OCI-LY7 (cell line): Measurements from ENCODE around the gene LRBA. TPM values are rescaled to one million over a fixed set of nuclear protein-coding genes. Genes with fewer than 3 reads are reported as not detected.

Experiments
- BruUV-seq: library from RNA; stranded (reverse); fragments of 400-500 nt; replicated peaks from 2 replicates; lab custom pipeline; 2021; lab: Mats Ljungman, UMichigan
- CTCF ChIA-PET: fragments of 300-600 bp; sonication (Branson Sonifier 250); formaldehyde crosslinking; loops from one replicate; lab custom pipeline; 2022; ENCODE audit warnings: antibody characterized with exemption; ENCODE audit not compliant: unreplicated experiment; lab: Charles Lee
- POLR2A ChIA-PET: fragments of 300-600 bp; sonication (Branson Sonifier 250); formaldehyde crosslinking; loops from one replicate; lab custom pipeline; 2022; ENCODE audit warnings: antibody characterized with exemption; lab: Charles Lee
- DNase-seq: peaks from one replicate; pipeline ENCODE4 v3.0.0-alpha.2; 2015; ENCODE audit warnings: low spot score
- H2AFZ ChIP-seq: fragments of 200-600 bp; sonication (generic), shearing (Covaris generic); 2 replicates; pipeline ENCODE4 v1.6.1; 2014; ENCODE audit warnings: mild to moderate bottlenecking, antibody characterized with exemption, low read length, moderate library complexity
- H3K27ac ChIP-seq: fragments of 200-600 bp; sonication (generic); 2 replicates; pipeline ENCODE4 v1.5.1; 2014; ENCODE audit warnings: mixed run types, low read depth, mild to moderate bottlenecking, moderate library complexity, low read length, inconsistent platforms; ENCODE audit not compliant: poor library complexity, severe bottlenecking
- H3K36me3 ChIP-seq: fragments of 200-600 bp; sonication (generic); 2 replicates; pipeline ENCODE4 v1.6.1; 2014; ENCODE audit warnings: mild to moderate bottlenecking, antibody characterized with exemption, low read length, moderate library complexity, mixed read lengths; ENCODE audit not compliant: insufficient read depth
- H3K4me1 ChIP-seq: fragments of 200-600 bp; sonication (generic); 2 replicates; pipeline ENCODE4 v1.5.1; 2014; ENCODE audit warnings: mild to moderate bottlenecking, low read length; ENCODE audit not compliant: insufficient read depth, poor library complexity, severe bottlenecking
- H3K4me2 ChIP-seq: fragments of 200-600 bp; sonication (generic); 2 replicates; pipeline ENCODE4 v1.6.1; 2014; ENCODE audit warnings: mild to moderate bottlenecking, low read length
- H3K4me3 ChIP-seq: fragments of 200-600 bp; sonication (generic); 2 replicates; pipeline ENCODE4 v1.5.1; 2014; ENCODE audit warnings: mild to moderate bottlenecking, low read depth, low read length; ENCODE audit not compliant: poor library complexity, severe bottlenecking
- H3K79me2 ChIP-seq: fragments of 200-600 bp; sonication (generic); 2 replicates; pipeline ENCODE4 v1.6.1; 2016; ENCODE audit warnings: low read depth, mild to moderate bottlenecking, low read length, moderate library complexity, mixed read lengths; ENCODE audit not compliant: insufficient read depth
- H3K9me2 ChIP-seq: fragments of 200-600 bp; sonication (generic); 2 replicates; pipeline ENCODE4 v1.6.1; 2016; ENCODE audit warnings: mild to moderate bottlenecking, low read length, mixed read lengths; ENCODE audit not compliant: insufficient read depth
- H3K9me3 ChIP-seq: fragments of 200-600 bp; sonication (generic); 2 replicates; pipeline ENCODE4 v1.6.1; 2014; ENCODE audit warnings: mild to moderate bottlenecking, mixed run types, low read length, mixed read lengths
- H4K20me1 ChIP-seq: fragments of 200-600 bp; sonication (generic); 2 replicates; pipeline ENCODE4 v1.6.1; 2014; ENCODE audit warnings: mild to moderate bottlenecking, antibody characterized with exemption, low read length, moderate library complexity, mixed read lengths; ENCODE audit not compliant: insufficient read depth
- CTCF ChIP-seq: fragments of 200-600 bp; sonication (generic); conservative IDR thresholded peaks from 2 replicates; pipeline ENCODE4 v1.5.1; 2014; ENCODE audit warnings: mild to moderate bottlenecking, antibody characterized with exemption, low read length, moderate library complexity, mixed read lengths
- EZH2phosphoT487 ChIP-seq: fragments of 200-600 bp; sonication (generic); IDR thresholded peaks from 2 replicates; pipeline ENCODE4 v1.6.1; 2018; ENCODE audit warnings: low read depth, borderline replicate concordance, mild to moderate bottlenecking, mixed run types, antibody characterized with exemption, low read length, moderate library complexity, mixed read lengths
- intact Hi-C: fragments of 100-400 bp; cut with micrococcal nuclease; formaldehyde crosslinking; loops from one replicate; pipeline ENCODE4 v1.10.0; 2022; ENCODE audit not compliant: unreplicated experiment
- total RNA-seq, 2 experiments: library from RNA; depleted of rRNA in 1 of 2; stranded (reverse); fragments of >200 nt in 1 of 2; shearing (Covaris generic) in 1 of 2; gene quantifications; 2 replicates each; pipeline ENCODE4 v1.2.3, GENCODE V29; 2014 to 2022

LRBA gene
- total RNA-seq, 2 experiments from 2014 or later = 60.4 to 66.7 TPM

GRCh38 chr4:150990250-150990649 lies 24.8 kb downstream of the LRBA start:
- no TSS peak for BruUV-seq
- Histone ChIP-seq H3K79me2 (peaks cover 61% of the 10 kb centered on the region; the same call in 1 of the 2 replicates), H3K4me3 (no peak overlapping the region), H3K9me3 (no peaks in the 10 kb centered on the region), H3K4me2 (no peak overlapping the region), H3K36me3 (peaks cover 38% of the 10 kb centered on the region), H3K27ac (no peak overlapping the region), H4K20me1 (no peaks in the 10 kb centered on the region), H3K4me1 (peaks cover 8% of the 10 kb centered on the region), H3K9me2 (no peaks in the 10 kb centered on the region), H2AFZ (no peak overlapping the region)
- intact Hi-C loops = no loop called here
- CTCF ChIA-PET = no interaction called here
- no peak for TF ChIP-seq EZH2phosphoT487
- no peak for TF ChIP-seq CTCF
- DNase-seq = no peak
- POLR2A ChIA-PET = no interaction called here

DNA sequence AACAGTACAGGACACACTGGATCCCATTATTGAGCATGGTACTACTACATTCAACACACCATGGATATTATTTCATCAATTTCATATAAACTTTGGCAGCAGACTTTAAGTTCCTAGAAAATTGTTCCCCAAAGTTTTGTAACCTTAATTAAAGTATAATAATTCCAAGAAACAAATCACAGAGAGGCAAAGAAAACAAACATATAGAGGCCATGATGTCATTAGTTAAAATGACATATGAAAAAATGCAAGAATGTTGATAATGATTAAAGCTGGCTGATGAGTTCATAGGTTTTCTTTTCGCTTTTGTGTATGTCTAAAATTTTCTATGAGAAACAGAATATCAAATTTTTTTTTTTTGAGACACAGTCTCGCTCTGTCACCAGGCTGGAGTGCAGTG lies 26.8 kb downstream of the LRBA start:
- no peaks in the 10 kb centered on the region for H3K4me1 ChIP-seq
- DNase-seq = no peak
- POLR2A ChIA-PET = interaction anchor here (0.6 to 0.9 kb wide), 3 partner anchors 19 to 614 kb away, joined by 3 read pairs; no protein-coding TSS in a partner anchor
- CTCF ChIA-PET = no interaction called here
- no TSS peak for BruUV-seq
- H2AFZ ChIP-seq = no peak overlapping the region
- H3K4me2 ChIP-seq = no peak overlapping the region
- no peak overlapping the region for H3K4me3 ChIP-seq
- no peak overlapping the region for H3K27ac ChIP-seq
- H3K9me2 ChIP-seq = no peaks in the 10 kb centered on the region
- intact Hi-C loops = no loop called here
- H3K9me3 ChIP-seq = no peaks in the 10 kb centered on the region
- H4K20me1 ChIP-seq = no peaks in the 10 kb centered on the region
- H3K79me2 ChIP-seq = peaks cover 47% of the 10 kb centered on the region; the same call in 1 of the 2 replicates
- peaks cover 25% of the 10 kb centered on the region for H3K36me3 ChIP-seq
- no peak for TF ChIP-seq EZH2phosphoT487
- no peak for TF ChIP-seq CTCF

DNA sequence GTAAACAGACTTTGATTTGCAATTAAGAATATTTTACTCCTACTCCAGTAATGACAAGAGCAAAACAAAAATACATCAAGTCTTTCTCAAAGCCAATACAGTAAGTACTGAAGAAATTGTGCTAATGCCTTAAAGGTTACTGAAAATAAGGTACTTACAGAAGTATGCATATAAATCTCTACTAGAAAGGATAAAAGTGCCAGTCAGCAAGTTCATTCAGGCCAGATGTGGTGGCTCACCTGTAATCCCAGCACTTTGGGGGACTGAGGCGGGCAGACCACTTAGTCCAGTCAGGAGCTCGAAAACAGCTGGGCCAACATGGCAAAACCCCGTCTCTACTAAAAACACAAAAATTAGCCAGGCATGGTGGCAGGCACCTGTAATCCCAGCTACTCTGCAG lies 27.9 kb downstream of the LRBA start:
- Histone ChIP-seq H3K79me2 (peaks cover 46% of the 10 kb centered on the region; the same call in 1 of the 2 replicates), H3K4me2 (no peak overlapping the region), H3K9me3 (no peaks in the 10 kb centered on the region), H2AFZ (no peak overlapping the region), H3K4me3 (no peak overlapping the region), H3K4me1 (no peaks in the 10 kb centered on the region), H4K20me1 (no peaks in the 10 kb centered on the region), H3K36me3 (peaks cover 17% of the 10 kb centered on the region; the same call in 1 of the 2 replicates), H3K9me2 (no peaks in the 10 kb centered on the region), H3K27ac (no peak overlapping the region)
- intact Hi-C loops = no loop called here
- ChIA-PET CTCF (no interaction called here), POLR2A (interaction anchor here (0.9 kb wide), 1 partner anchor 20 kb away, joined by 3 read pairs; no protein-coding TSS in a partner anchor)
- no peak for DNase-seq
- no peak for TF ChIP-seq EZH2phosphoT487
- no peak for TF ChIP-seq CTCF
- BruUV-seq = no TSS peak
